Skeletal muscle tissue (tissue), 4 donors: Measurements from ENCODE around the gene ARHGAP44. TPM values are rescaled to one million over a fixed set of nuclear protein-coding genes. Genes with fewer than 3 reads are reported as not detected.

Experiments used
- H3K27ac ChIP-seq: one replicate; pipeline ENCODE4 v1.7.0; 2013; ENCODE audit warnings: mild to moderate bottlenecking, low read depth, low read length, inconsistent platforms
- H3K27me3 ChIP-seq, 3 donors: one replicate each; pipeline ENCODE4 v1.7.0; 2013; ENCODE audit warnings: low read length in 3 of 3; ENCODE audit not compliant: control insufficient read depth in 3 of 3, insufficient read depth in 3 of 3
- H3K36me3 ChIP-seq, 3 donors: one replicate each; pipeline ENCODE4 v1.7.0; 2013; ENCODE audit warnings: low read length in 3 of 3; ENCODE audit not compliant: control insufficient read depth in 3 of 3, insufficient read depth in 3 of 3
- H3K4me1 ChIP-seq, 3 donors: one replicate each; pipeline ENCODE4 v1.7.0; 2013; ENCODE audit warnings: low read length in 3 of 3, mild to moderate bottlenecking in 3 of 3; ENCODE audit not compliant: control insufficient read depth in 3 of 3, insufficient read depth in 3 of 3
- H3K4me3 ChIP-seq, 3 donors: one replicate each; pipeline ENCODE4 v1.7.0; 2013; ENCODE audit warnings: low read length in 3 of 3
- H3K9ac ChIP-seq, 3 donors: one replicate each; pipeline ENCODE4 v1.7.0; 2013; ENCODE audit warnings: low read length in 3 of 3, mild to moderate bottlenecking in 3 of 3, moderate library complexity in 2 of 3, low read depth in 1 of 3
- H3K9me3 ChIP-seq, 3 donors: one replicate each; pipeline ENCODE4 v1.7.0; 2013; ENCODE audit warnings: low read length in 3 of 3; ENCODE audit not compliant: control insufficient read depth in 3 of 3
- total RNA-seq: library from RNA; depleted of rRNA; stranded (reverse); fragments of >200 nt; gene quantifications from one replicate; pipeline ENCODE4 v1.2.3, GENCODE V29; 2014
- donor health status: Osteomylitis.

ARHGAP44 gene
- total RNA-seq, 1 donor from 2014 or later, result 3.7 TPM

DNA sequence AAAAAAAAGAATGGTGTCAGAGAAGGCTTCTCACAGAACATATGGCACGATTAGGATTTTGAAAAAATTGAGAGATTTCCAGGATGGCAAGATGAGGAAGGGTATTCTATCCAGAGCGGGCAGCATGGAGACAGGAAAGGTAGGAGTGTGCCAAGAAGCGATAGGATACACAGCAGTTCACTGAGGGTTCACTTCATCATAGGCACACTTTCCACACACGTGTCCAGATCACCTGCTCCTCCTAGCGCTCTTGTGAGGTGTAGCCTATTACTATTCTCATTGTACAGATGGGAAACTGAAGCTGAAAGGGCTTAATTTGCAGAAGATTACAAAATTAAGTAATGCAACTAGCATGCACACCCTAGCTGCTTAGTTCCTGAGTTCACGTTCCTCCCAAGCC lies 234.7 kb downstream of the ARHGAP44 start:
- Histone ChIP-seq H3K36me3 (no peaks in the 10 kb centered on the region), H3K27ac (no peak overlapping the region), H3K4me1 (peaks cover 0 to 3% (median 0%) of the 10 kb centered on the region in 3 donors), H3K27me3 (peaks cover 2 to 10% (median 7%) of the 10 kb centered on the region in 3 donors), H3K9ac (no peak overlapping the region), H3K9me3 (no peaks in the 10 kb centered on the region), H3K4me3 (no peak overlapping the region)

DNA sequence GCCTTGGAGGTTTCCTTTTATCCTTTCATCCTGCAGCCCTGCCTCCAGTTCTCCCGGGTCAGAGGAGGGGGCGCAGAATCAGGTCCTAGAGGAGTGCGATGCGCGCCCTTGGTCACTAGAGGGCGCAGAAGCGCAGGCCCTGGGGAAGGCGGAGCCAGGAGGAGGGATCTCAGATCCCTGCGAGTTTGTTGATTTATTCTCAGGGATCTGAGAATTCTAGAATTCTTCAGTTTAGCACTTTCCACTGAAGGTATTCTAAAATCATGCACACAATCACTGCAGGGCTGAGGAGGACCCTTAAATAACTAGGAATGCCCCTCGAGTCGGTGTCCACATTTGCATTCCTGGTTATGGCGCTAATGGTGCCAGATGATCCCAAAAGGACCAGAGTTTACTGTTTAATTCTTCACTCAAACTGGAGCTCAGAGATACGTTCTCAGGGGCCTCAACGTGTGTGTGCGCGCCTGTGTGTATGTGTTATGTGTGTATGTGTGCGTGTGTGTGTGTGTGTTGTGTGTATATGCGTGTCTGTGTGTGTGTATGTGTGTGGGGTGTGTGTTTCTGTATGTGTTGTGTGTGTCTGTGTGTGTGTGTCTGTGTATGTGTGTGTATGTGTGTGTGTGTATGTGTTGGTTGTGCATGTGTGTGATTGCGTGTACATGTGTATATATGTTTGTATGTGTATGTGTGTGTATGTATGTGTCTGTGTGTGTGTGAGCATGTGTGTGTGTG lies 235.4 kb downstream of the ARHGAP44 start:
- Histone ChIP-seq H3K4me1 (peaks cover 0 to 3% (median 0%) of the 10 kb centered on the region in 3 donors), H3K27ac (no peak overlapping the region), H3K9ac (peak overlapping the region in 1 of 3 donors; percentile 40), H3K4me3 (peak overlapping the region in 2 of 3 donors; percentile 6 to 21), H3K9me3 (no peaks in the 10 kb centered on the region), H3K36me3 (no peaks in the 10 kb centered on the region), H3K27me3 (peaks cover 2 to 10% (median 7%) of the 10 kb centered on the region in 3 donors)

DNA sequence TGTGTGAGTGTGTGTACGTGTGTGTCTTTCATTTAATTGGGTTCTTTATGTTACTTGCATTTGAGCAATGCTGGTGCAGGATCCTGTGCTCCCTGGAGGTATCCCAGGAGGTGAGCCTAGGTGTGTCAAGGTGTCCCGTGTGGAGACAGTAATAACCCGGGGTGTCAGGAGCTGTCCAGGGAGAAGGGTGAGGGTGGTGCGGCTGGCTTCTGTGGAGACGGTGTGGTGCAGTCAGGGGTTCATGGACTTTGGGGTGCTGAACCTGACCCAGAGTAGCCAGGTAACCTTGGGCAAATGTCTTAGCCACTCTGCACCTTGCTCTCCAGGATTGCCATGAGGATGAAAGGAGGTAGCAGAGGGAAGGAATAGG lies 235.9 kb downstream of the ARHGAP44 start:
- no peaks in the 10 kb centered on the region for H3K9me3 ChIP-seq
- no peak overlapping the region for H3K27ac ChIP-seq
- no peaks in the 10 kb centered on the region for H3K36me3 ChIP-seq
- no peak overlapping the region for H3K9ac ChIP-seq
- peaks cover 0 to 3% (median 0%) of the 10 kb centered on the region in 3 donors for H3K4me1 ChIP-seq
- peaks cover 2 to 10% (median 7%) of the 10 kb centered on the region in 3 donors for H3K27me3 ChIP-seq
- H3K4me3 ChIP-seq, result no peak overlapping the region

DNA sequence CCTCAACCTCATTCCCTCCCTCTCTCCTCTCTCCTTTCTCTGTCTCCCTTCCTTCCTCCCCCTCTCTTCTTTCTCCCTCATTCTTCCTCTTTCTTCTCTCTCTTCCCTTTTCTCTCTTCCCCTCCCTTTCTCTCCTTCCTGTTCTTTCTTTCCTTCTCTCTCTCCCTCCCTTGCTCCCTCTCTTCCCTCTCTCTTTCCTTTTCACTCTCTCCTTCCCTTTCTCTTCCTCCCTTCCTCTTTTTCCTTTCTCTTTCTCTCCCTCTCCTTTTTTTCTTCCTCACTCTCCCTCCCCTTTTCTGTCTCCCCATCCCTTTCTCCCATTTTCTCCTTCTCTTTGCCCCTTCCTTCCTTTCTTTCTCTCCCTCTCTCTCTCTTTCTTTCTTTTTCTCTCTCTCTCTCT lies 236.4 kb downstream of the ARHGAP44 start:
- H3K4me1 ChIP-seq, result peaks cover 0 to 3% (median 1%) of the 10 kb centered on the region in 3 donors
- H3K4me3 ChIP-seq, result no peak overlapping the region
- no peaks in the 10 kb centered on the region for H3K9me3 ChIP-seq
- peaks cover 2 to 10% (median 7%) of the 10 kb centered on the region in 3 donors for H3K27me3 ChIP-seq
- H3K9ac ChIP-seq, result no peak overlapping the region
- no peak overlapping the region for H3K27ac ChIP-seq
- no peaks in the 10 kb centered on the region for H3K36me3 ChIP-seq

DNA sequence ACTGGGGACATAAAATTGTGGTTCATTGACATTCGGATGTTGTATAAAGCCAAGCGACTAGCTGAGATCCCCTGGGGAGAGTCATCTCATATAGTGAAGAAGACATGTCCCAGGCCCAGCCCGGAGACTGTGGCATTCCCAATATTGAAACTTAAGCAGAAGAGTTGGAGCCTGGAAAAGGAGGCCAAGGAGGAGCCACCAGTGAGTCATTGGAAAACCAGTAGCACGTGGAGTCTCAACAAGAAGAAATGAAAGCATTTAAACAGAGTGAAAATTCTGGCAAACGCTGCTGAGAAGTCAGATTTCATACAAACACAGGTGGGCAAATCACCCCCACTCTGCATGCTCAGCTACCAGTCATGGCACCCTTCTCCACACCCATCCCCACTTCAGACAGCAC lies 237.9 kb downstream of the ARHGAP44 start:
- H3K4me1 ChIP-seq, result peaks cover 0 to 5% (median 2%) of the 10 kb centered on the region in 3 donors
- no peak overlapping the region for H3K4me3 ChIP-seq
- H3K9ac ChIP-seq, result no peak overlapping the region
- no peaks in the 10 kb centered on the region for H3K36me3 ChIP-seq
- H3K27ac ChIP-seq, result no peak overlapping the region
- no peaks in the 10 kb centered on the region for H3K9me3 ChIP-seq
- H3K27me3 ChIP-seq, result peaks cover 2 to 10% (median 7%) of the 10 kb centered on the region in 3 donors

DNA sequence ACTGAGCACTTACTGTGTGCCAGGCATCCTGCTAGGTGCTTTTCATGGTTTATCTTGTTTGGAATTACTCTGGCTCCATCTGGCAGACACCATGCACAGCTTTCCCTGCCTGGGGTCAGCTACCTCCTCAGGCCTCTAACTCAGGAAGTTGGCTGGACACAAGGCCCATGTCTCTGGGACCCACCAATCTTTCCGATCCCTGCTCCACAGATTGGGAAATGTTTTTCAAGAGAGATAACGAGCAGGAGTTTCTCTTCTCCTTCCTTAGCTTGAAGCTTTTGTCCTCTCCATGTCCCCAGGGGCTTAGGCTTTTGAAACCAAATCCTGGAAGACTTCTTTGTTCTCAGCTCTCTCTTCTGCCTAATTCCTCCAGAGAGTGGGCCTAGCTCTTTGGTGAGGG lies 240.0 kb downstream of the ARHGAP44 start:
- peaks cover 2 to 10% (median 7%) of the 10 kb centered on the region in 3 donors for H3K27me3 ChIP-seq
- H3K27ac ChIP-seq, result no peak overlapping the region
- H3K9me3 ChIP-seq, result no peaks in the 10 kb centered on the region
- H3K4me1 ChIP-seq, result peaks cover 0 to 5% (median 2%) of the 10 kb centered on the region in 3 donors
- no peak overlapping the region for H3K4me3 ChIP-seq
- H3K9ac ChIP-seq, result no peak overlapping the region
- H3K36me3 ChIP-seq, result no peaks in the 10 kb centered on the region

DNA sequence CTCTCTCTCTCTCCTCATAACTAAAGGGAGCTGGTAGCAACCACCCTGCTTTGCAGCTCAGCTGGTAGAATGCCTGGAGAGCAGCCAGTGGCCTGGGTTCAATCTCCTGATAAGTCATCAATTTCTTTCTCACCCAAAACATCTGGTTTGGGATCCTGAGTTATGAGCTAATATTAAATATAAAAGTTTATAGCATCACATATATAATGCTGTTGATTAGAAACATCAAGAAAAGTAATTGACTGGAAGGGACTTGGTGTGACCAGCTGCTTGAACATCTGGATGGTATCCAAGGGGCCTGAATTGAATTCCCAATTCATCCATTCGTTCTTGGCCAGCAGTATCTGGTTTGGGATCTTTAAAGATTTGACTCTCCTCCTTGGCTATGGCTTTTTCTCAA lies 240.8 kb downstream of the ARHGAP44 start:
- H3K27me3 ChIP-seq, result peaks cover 2 to 7% (median 4%) of the 10 kb centered on the region in 3 donors
- H3K4me3 ChIP-seq, result no peak overlapping the region
- peaks cover 0 to 2% (median 2%) of the 10 kb centered on the region in 3 donors for H3K4me1 ChIP-seq
- no peak overlapping the region for H3K9ac ChIP-seq
- H3K27ac ChIP-seq, result no peak overlapping the region
- no peaks in the 10 kb centered on the region for H3K9me3 ChIP-seq
- H3K36me3 ChIP-seq, result no peaks in the 10 kb centered on the region

DNA sequence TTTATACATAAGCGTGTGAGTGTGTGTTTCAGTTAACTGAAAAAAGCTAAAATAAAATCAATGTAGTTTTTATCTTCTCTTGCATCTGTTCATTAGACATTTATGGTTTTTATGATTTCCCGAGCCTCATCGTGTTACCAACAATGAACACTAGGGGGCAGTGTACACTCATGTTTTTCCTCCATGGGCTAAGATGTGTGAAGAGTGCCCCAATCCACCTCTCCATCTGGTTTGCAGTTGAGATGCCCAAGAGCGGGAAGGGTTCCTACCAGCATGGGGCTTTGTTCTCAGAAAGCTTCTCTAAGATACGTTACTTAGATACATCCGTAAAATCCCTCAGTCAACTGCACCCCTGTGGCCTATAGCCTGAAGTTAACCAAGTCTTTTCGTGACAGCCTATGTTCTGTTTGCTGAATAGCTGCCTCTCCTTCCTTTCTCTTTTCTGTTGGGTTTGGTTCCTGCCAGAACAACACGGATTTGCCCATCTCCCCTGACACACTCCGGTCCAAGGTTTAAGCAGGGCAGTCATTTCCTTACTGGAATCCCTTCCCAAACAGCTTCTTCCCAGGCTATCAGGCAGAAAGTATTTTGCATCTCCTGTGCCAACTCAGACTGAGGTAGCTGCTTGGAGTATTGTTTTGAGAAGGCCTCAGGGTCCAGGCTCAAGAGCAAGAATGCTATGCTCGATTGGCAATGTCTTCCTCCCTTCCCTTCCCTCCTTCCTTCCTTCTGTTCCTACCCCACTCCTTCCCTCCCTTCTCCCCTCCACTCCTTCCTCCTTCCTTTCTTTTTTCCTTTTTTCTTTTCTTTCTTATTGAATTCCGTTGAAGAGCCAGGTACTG lies 241.4 kb downstream of the ARHGAP44 start:
- peaks cover 0 to 2% (median 2%) of the 10 kb centered on the region in 3 donors for H3K4me1 ChIP-seq
- H3K4me3 ChIP-seq, result no peak overlapping the region
- peaks cover 0 to 3% (median 0%) of the 10 kb centered on the region in 3 donors for H3K9me3 ChIP-seq
- no peak overlapping the region for H3K9ac ChIP-seq
- no peak overlapping the region for H3K27ac ChIP-seq
- peaks cover 0 to 4% (median 0%) of the 10 kb centered on the region in 3 donors for H3K27me3 ChIP-seq
- H3K36me3 ChIP-seq, result no peaks in the 10 kb centered on the region

DNA sequence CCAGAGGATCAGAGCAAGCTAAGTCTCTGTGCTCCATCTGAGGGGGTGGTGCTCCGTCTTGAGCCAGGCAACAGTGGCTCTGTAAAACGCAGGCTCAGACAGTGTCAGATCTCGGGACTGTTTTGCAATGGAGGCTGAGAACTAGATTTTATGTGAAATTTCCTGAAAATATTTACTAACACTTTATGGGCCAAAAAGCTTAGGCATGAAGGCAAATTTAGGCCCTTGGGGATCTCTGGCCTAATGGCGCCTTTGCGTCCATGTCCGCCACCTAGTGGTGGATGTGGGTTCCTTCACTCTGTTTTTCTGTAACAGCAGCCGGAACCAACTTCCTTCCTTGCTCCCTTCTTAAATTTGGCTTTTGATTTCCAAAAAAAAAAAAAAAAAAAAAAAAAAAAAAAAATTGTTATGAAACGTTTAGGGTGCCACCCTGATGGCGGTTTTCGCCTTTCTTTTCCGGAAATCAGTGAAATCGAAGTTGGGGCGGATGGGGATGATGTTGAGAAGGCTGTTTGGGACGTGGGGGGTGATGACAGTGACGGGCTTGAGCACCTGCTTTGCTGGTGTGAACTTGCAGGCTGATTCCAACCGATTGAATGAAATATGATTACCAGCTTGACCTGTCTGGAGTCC lies 242.5 kb downstream of the ARHGAP44 start:
- H3K4me1 ChIP-seq, result peaks cover 0 to 2% (median 2%) of the 10 kb centered on the region in 3 donors
- no peak overlapping the region for H3K4me3 ChIP-seq
- peaks cover 0 to 3% (median 1%) of the 10 kb centered on the region in 3 donors for H3K9me3 ChIP-seq
- peaks cover 0 to 4% (median 0%) of the 10 kb centered on the region in 3 donors for H3K27me3 ChIP-seq
- H3K27ac ChIP-seq, result no peak overlapping the region
- peak overlapping the region in 1 of 3 donors; percentile 23 for H3K9ac ChIP-seq
- no peaks in the 10 kb centered on the region for H3K36me3 ChIP-seq
